Fibroblast of lung (primary cell): ENCODE data around the gene HSPB8. TPM values are rescaled to one million over a fixed set of nuclear protein-coding genes. Genes with fewer than 3 reads are reported as not detected.
A peak's percentile ranks its signal among the peaks of the same experiment; 100 is the strongest.

ENCODE experiments used
- DNase-seq, 2 donors: peaks; one replicate each; pipeline versions ENCODE4 v3.0.0 to v3.0.0-alpha.2; 2010; ENCODE audit warnings: low read depth in 2 of 2
- H2AFZ ChIP-seq: 2 replicates; pipeline ENCODE4 v1.5.1; 2012; ENCODE audit warnings: low read length, control low read depth, inconsistent platforms
- H3K27ac ChIP-seq: 2 replicates; pipeline ENCODE4 v1.5.1; 2011; ENCODE audit warnings: low read length, control low read depth; ENCODE audit not compliant: insufficient read depth
- H3K27me3 ChIP-seq: 2 replicates; pipeline ENCODE4 v1.5.1; 2011; ENCODE audit warnings: mild to moderate bottlenecking, low read length; ENCODE audit not compliant: control insufficient read depth, insufficient read depth
- H3K36me3 ChIP-seq: 2 replicates; pipeline ENCODE4 v1.5.1; 2011; ENCODE audit warnings: low read length; ENCODE audit not compliant: control insufficient read depth, insufficient read depth
- H3K4me1 ChIP-seq: 2 replicates; pipeline ENCODE4 v1.5.1; 2011; ENCODE audit warnings: low read length; ENCODE audit not compliant: control insufficient read depth, insufficient read depth; ENCODE audit errors: extremely low read depth
- H3K4me2 ChIP-seq: 2 replicates; pipeline ENCODE4 v1.5.1; 2011; ENCODE audit warnings: low read length, control low read depth; ENCODE audit not compliant: insufficient read depth; ENCODE audit errors: extremely low read depth
- H3K4me3 ChIP-seq, 4 experiments: fragments of 200-600 bp in 1 of 4; sonication (generic) in 1 of 4; replicated peaks in 1 of 4; 2 replicates each; pipeline ENCODE4 v1.5.1; 2011 to 2016; ENCODE audit warnings: low read length in 4 of 4, low read depth in 3 of 4, mild to moderate bottlenecking in 3 of 4, control low read depth in 2 of 4, inconsistent platforms in 1 of 4, mixed read lengths in 1 of 4; ENCODE audit not compliant: insufficient read depth in 1 of 4; ENCODE audit errors: control extremely low read depth in 1 of 4
- H3K79me2 ChIP-seq: 2 replicates; pipeline ENCODE4 v1.5.1; 2012; ENCODE audit warnings: mild to moderate bottlenecking, low read length, inconsistent platforms; ENCODE audit not compliant: control insufficient read depth, insufficient read depth
- H3K9ac ChIP-seq: 2 replicates; pipeline ENCODE4 v1.5.1; 2011; ENCODE audit warnings: mild to moderate bottlenecking, low read length, control low read depth; ENCODE audit not compliant: insufficient read depth
- H3K9me3 ChIP-seq: 2 replicates; pipeline ENCODE4 v1.5.1; 2012; ENCODE audit warnings: low read depth, low read length; ENCODE audit not compliant: control insufficient read depth, insufficient read depth
- H4K20me1 ChIP-seq: 2 replicates; pipeline ENCODE4 v1.5.1; 2011; ENCODE audit warnings: low read length; ENCODE audit not compliant: control insufficient read depth, insufficient read depth; ENCODE audit errors: extremely low read depth
- CTCF ChIP-seq, 2 donors: IDR thresholded peaks in 1 of 2; conservative IDR thresholded peaks in 1 of 2; 1 replicate in 1 of 2; 2 replicates in 1 of 2; pipeline ENCODE4 v1.5.1; 2011 to 2012; ENCODE audit warnings: low read length in 2 of 2, control low read depth in 1 of 2, inconsistent platforms in 1 of 2, low read depth in 1 of 2, mild to moderate bottlenecking in 1 of 2
- EZH2 ChIP-seq: IDR thresholded peaks from 2 replicates; pipeline ENCODE4 v1.5.1; 2012; ENCODE audit warnings: low read length, control low read depth, mild to moderate bottlenecking; ENCODE audit errors: missing control alignments
- polyA plus RNA-seq, 2 donors: library from polyadenylated mRNA; depleted of rRNA in 1 of 2; stranded (reverse) in 1 of 2; unstranded in 1 of 2; fragments of >200 nt; gene quantifications; 2 replicates each; pipeline ENCODE4 v1.2.1, GENCODE V29; 2011 to 2012; ENCODE audit warnings: missing spikeins in 1 of 2
- total RNA-seq: library from RNA; depleted of rRNA; stranded (reverse); fragments of >200 nt; gene quantifications from 2 replicates; pipeline ENCODE4 v1.2.1, GENCODE V29; 2014

Gene HSPB8
- total and polyA plus RNA-seq, 2 donors (not counting 1 experiment from before 2014, with no cell fraction given): 23.8 to 42.4 TPM

DNA sequence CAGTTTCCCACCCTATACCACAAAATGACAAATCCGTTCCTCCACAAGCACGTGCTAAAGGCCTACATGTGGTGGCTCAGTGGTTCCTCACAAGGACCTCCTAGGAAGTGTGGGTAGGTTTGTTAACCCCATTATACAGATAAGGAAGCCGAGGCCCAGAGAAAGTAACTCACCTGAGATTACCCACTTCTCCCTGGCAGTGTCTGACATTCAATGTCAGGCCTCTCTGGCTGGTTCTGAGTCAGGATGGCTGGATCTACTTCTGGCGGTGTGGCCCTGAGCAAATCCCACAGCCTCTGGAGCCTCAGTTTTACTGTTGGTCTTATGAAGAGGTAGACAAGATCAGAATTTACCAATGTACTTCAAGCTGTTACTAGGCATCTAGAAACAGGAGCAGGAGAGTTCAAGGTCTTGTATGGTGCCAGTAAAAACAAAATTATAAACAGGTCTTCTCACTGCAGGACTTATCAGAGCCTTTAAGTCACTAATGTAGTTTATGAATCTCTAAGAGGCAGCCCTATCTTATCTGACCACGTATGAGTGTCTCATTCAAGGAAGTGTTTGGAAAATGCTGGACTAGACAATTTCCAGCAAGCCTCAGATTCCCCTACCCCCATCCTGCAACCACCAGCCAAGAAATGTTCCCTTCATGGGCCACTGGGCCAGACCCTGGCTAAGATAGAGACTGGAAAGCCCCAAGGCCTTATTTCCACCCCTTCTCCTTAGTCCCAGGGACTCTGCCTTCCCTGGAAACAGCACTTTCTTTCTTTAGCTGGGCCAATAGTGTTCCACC is 4.2 kb downstream of the HSPB8 start:
- Histone ChIP-seq H3K27me3 (no peaks in the 10 kb centered on the region), H3K9me3 (no peaks in the 10 kb centered on the region), H3K27ac (no peak overlapping the region), H3K4me1 (peaks cover 10% of the 10 kb centered on the region), H3K9ac (no peak overlapping the region), H3K4me3 (no peak overlapping the region), H3K79me2 (peaks cover 9% of the 10 kb centered on the region), H3K36me3 (no peaks in the 10 kb centered on the region), H4K20me1 (no peaks in the 10 kb centered on the region), H3K4me2 (no peak overlapping the region), H2AFZ (no peak overlapping the region)
- TF ChIP-seq CTCF (conservative IDR thresholded peaks at IDR 0.05 in 1 of 2, IDR thresholded peaks at IDR 0.05 in 1 of 2; ENCODE audit: low read depth in 1 of 2, low read length in 2 of 2): no peak
- no peak for TF ChIP-seq EZH2
- peak; percentile 23 to 72 for DNase-seq

- H3K9ac ChIP-seq: no peak overlapping the region
- peaks cover 8% of the 10 kb centered on the region for H3K4me1 ChIP-seq
- H2AFZ ChIP-seq: no peak overlapping the region
- peaks cover 2% of the 10 kb centered on the region for H3K36me3 ChIP-seq
- peaks cover 9% of the 10 kb centered on the region for H3K79me2 ChIP-seq
- no peaks in the 10 kb centered on the region for H3K9me3 ChIP-seq
- H3K4me2 ChIP-seq: no peak overlapping the region
- H3K4me3 ChIP-seq: no peak overlapping the region
- H3K27me3 ChIP-seq: no peaks in the 10 kb centered on the region
- TF ChIP-seq EZH2 (no peak), CTCF (conservative IDR thresholded peaks at IDR 0.05 in 1 of 2, IDR thresholded peaks at IDR 0.05 in 1 of 2; ENCODE audit: low read depth in 1 of 2, low read length in 2 of 2) (no peak)
- H4K20me1 ChIP-seq: no peaks in the 10 kb centered on the region
- H3K27ac ChIP-seq: no peak overlapping the region
- DNase-seq: no peak
These were observed 5.4 kb downstream of the HSPB8 start for GRCh38 chr12:119183942-119184695.

GRCh38 chr12:119195256-119195655 is 16.5 kb downstream of the HSPB8 start:
- Histone ChIP-seq H4K20me1 (no peaks in the 10 kb centered on the region), H3K79me2 (no peaks in the 10 kb centered on the region), H3K9me3 (no peaks in the 10 kb centered on the region), H3K4me2 (no peak overlapping the region), H3K9ac (no peak overlapping the region), H3K4me3 (no peak overlapping the region), H3K27me3 (no peaks in the 10 kb centered on the region), H3K27ac (no peak overlapping the region), H3K4me1 (no peaks in the 10 kb centered on the region), H3K36me3 (no peaks in the 10 kb centered on the region), H2AFZ (no peak overlapping the region)
- TF ChIP-seq CTCF (conservative IDR thresholded peaks at IDR 0.05 in 1 of 2, IDR thresholded peaks at IDR 0.05 in 1 of 2; ENCODE audit: low read depth in 1 of 2, low read length in 2 of 2): no peak
- TF ChIP-seq EZH2: no peak
- no peak for DNase-seq
